SJSA1 (cell line): ENCODE measurements around the gene MS4A15. TPM values are rescaled to one million over a fixed set of nuclear protein-coding genes. Genes with fewer than 3 reads are reported as not detected.
"Not testable (repeated sequence)": the region's sequence is repeated elsewhere in the genome, so short reads cannot be mapped to it uniquely, and the experiment has no call there.

Experiments used
- DNase-seq, 2 experiments: peaks; one replicate each; pipeline ENCODE4 v3.0.0-alpha.2; 2015 to 2020; ENCODE audit warnings: low spot score in 2 of 2, low read depth in 1 of 2
- H3K27ac ChIP-seq: fragments of 250-450 bp; sonication (Bioruptor Pico); 2 replicates; pipeline ENCODE4 v1.5.1; 2020; ENCODE audit warnings: mild to moderate bottlenecking, moderate library complexity
- H3K27me3 ChIP-seq: fragments of 250-450 bp; sonication (Bioruptor Pico); replicated peaks from 2 replicates; pipeline ENCODE4 v1.5.1; 2020; ENCODE audit warnings: mild to moderate bottlenecking, moderate library complexity
- H3K36me3 ChIP-seq: fragments of 250-450 bp; sonication (Bioruptor Pico); 2 replicates; pipeline ENCODE4 v1.5.1; 2020; ENCODE audit warnings: mild to moderate bottlenecking
- H3K4me1 ChIP-seq: fragments of 250-450 bp; sonication (Bioruptor Pico); replicated peaks from 2 replicates; pipeline ENCODE4 v1.6.1; 2021; ENCODE audit warnings: mild to moderate bottlenecking
- H3K4me3 ChIP-seq: fragments of 250-450 bp; sonication (Bioruptor Pico); 2 replicates; pipeline ENCODE4 v1.5.1; 2020; ENCODE audit warnings: mild to moderate bottlenecking
- H3K9me3 ChIP-seq: fragments of 250-450 bp; sonication (Bioruptor Pico); replicated peaks from 2 replicates; pipeline ENCODE4 v1.5.1; 2020; ENCODE audit warnings: mild to moderate bottlenecking
- total RNA-seq: library from RNA; depleted of rRNA; stranded (reverse); fragments of >200 nt; shearing (Covaris generic); gene quantifications from 2 replicates; pipeline ENCODE4 v1.2.3, GENCODE V29; 2014; rRNA removed

MS4A15 gene
- total RNA-seq, 1 experiment from 2014 or later = not detected

GRCh38 chr11:60810151-60810550 is 53.5 kb downstream of the MS4A15 start:
- no peak overlapping the region for H3K4me3 ChIP-seq
- H3K4me1 ChIP-seq = no peaks in the 10 kb centered on the region
- H3K27ac ChIP-seq = no peak overlapping the region
- H3K36me3 ChIP-seq = no peaks in the 10 kb centered on the region
- no peaks in the 10 kb centered on the region; the same call in 1 of the 2 replicates for H3K9me3 ChIP-seq
- H3K27me3 ChIP-seq = peaks cover 29% of the 10 kb centered on the region
- DNase-seq = no peak

GRCh38 chr11:60810569-60810968 is 53.9 kb downstream of the MS4A15 start:
- DNase-seq = no peak
- Histone ChIP-seq H3K9me3 (no peaks in the 10 kb centered on the region; the same call in 1 of the 2 replicates), H3K4me3 (no peak overlapping the region), H3K27me3 (peaks cover 25% of the 10 kb centered on the region), H3K4me1 (no peaks in the 10 kb centered on the region), H3K27ac (no peak overlapping the region), H3K36me3 (no peaks in the 10 kb centered on the region)

GRCh38 chr11:60813324-60813723 is 56.7 kb downstream of the MS4A15 start:
- Histone ChIP-seq H3K9me3 (peaks cover 13% of the 10 kb centered on the region), H3K36me3 (no peaks in the 10 kb centered on the region), H3K4me3 (no peak overlapping the region), H3K4me1 (no peaks in the 10 kb centered on the region), H3K27ac (no peak overlapping the region), H3K27me3 (0 out of 2 replicates have a peak, but pooled peaks cover 9% of the 10 kb centered on the region)
- no peak for DNase-seq

GRCh38 chr11:60814112-60814511 is 57.4 kb downstream of the MS4A15 start:
- Histone ChIP-seq H3K4me3 (no peak overlapping the region), H3K4me1 (no peaks in the 10 kb centered on the region), H3K36me3 (no peaks in the 10 kb centered on the region), H3K27me3 (0 out of 2 replicates have a peak, but pooled peaks cover 8% of the 10 kb centered on the region), H3K9me3 (peaks cover 13% of the 10 kb centered on the region), H3K27ac (no peak overlapping the region)
- no peak for DNase-seq

- peaks cover 13% of the 10 kb centered on the region for H3K9me3 ChIP-seq
- H3K27me3 ChIP-seq = peaks cover 3% of the 10 kb centered on the region; the same call in 1 of the 2 replicates
- no peak for DNase-seq
- no peaks in the 10 kb centered on the region for H3K36me3 ChIP-seq
- no peaks in the 10 kb centered on the region for H3K4me1 ChIP-seq
- H3K4me3 ChIP-seq = no peak overlapping the region
- no peak overlapping the region for H3K27ac ChIP-seq
These were observed 60.0 kb downstream of the MS4A15 start for GRCh38 chr11:60816590-60817157.

GRCh38 chr11:60818057-60818456 is 61.4 kb downstream of the MS4A15 start:
- Histone ChIP-seq H3K36me3 (no peaks in the 10 kb centered on the region), H3K27me3 (peaks cover 3% of the 10 kb centered on the region; the same call in 1 of the 2 replicates), H3K9me3 (peaks cover 13% of the 10 kb centered on the region), H3K4me1 (no peaks in the 10 kb centered on the region), H3K4me3 (no peak overlapping the region), H3K27ac (no peak overlapping the region)
- no peak for DNase-seq

GRCh38 chr11:60821827-60822599 is 65.3 kb downstream of the MS4A15 start:
- no peaks in the 10 kb centered on the region for H3K4me1 ChIP-seq

GRCh38 chr11:60823745-60824306 is 67.2 kb downstream of the MS4A15 start:
- not testable (repeated sequence) for H3K4me3 ChIP-seq, DNase-seq, H3K9me3 ChIP-seq, H3K27ac ChIP-seq, H3K4me1 ChIP-seq, H3K36me3 ChIP-seq
- H3K27me3 ChIP-seq = peaks cover 15% of the 10 kb centered on the region

More at GRCh38 chr11:60821827-60822599, 65.3 kb downstream of the MS4A15 start:
- Histone ChIP-seq H3K4me3 (no peak overlapping the region), H3K27me3 (peaks cover 4% of the 10 kb centered on the region; the same call in 1 of the 2 replicates), H3K36me3 (no peaks in the 10 kb centered on the region), H3K9me3 (peaks cover 5% of the 10 kb centered on the region), H3K27ac (no peak overlapping the region)
- no peak for DNase-seq

- Histone ChIP-seq H3K36me3 (no peaks in the 10 kb centered on the region), H3K9me3 (no peaks in the 10 kb centered on the region), H3K4me3 (no peak overlapping the region), H3K27me3 (peaks cover 16% of the 10 kb centered on the region), H3K27ac (no peak overlapping the region), H3K4me1 (no peaks in the 10 kb centered on the region)
- no peak for DNase-seq
These were observed 68.5 kb downstream of the MS4A15 start for GRCh38 chr11:60825118-60825517.

GRCh38 chr11:60825790-60826189 is 69.1 kb downstream of the MS4A15 start:
- Histone ChIP-seq H3K27ac (no peak overlapping the region), H3K9me3 (no peaks in the 10 kb centered on the region), H3K27me3 (peaks cover 16% of the 10 kb centered on the region), H3K4me1 (no peaks in the 10 kb centered on the region), H3K36me3 (no peaks in the 10 kb centered on the region), H3K4me3 (no peak overlapping the region)
- DNase-seq = no peak

Other genes with a start within 250 kb of the MS4A15 start
- gene MS4A13, start 241.5 kb upstream of the MS4A15 start, total RNA-seq = not detected in 2 replicates
- gene MS4A8, start 57.3 kb upstream of the MS4A15 start, total RNA-seq = not detected in 2 replicates
- gene MS4A18, start 32.1 kb upstream of the MS4A15 start, total RNA-seq = not detected in 2 replicates
- gene MS4A10, start 28.5 kb downstream of the MS4A15 start, total RNA-seq = not detected in 2 replicates
- gene CCDC86, start 85.2 kb downstream of the MS4A15 start, total RNA-seq = 18.4 and 22.3 TPM in 2 replicates
- 1.1 TPM in 1 of 2 replicates, not detected in the other for gene PTGDR2, start 99.1 kb downstream of the MS4A15 start, total RNA-seq
- gene ZP1, start 110.7 kb downstream of the MS4A15 start, total RNA-seq = not detected in 2 replicates
- 79.9 and 109 TPM in 2 replicates for gene PRPF19, start 149.7 kb downstream of the MS4A15 start, total RNA-seq
- 90.4 and 136 TPM in 2 replicates for gene TMEM109, start 157.3 kb downstream of the MS4A15 start, total RNA-seq
- gene TMEM132A, start 167.6 kb downstream of the MS4A15 start, total RNA-seq = 47.5 and 60.7 TPM in 2 replicates
- gene SLC15A3, start 195.3 kb downstream of the MS4A15 start, total RNA-seq = 26.5 and 35.8 TPM in 2 replicates
- 0.05 TPM in 1 of 2 replicates, not detected in the other for gene CD6, start 214.8 kb downstream of the MS4A15 start, total RNA-seq